ENCODE measurements around the gene CUBN.

DNA sequence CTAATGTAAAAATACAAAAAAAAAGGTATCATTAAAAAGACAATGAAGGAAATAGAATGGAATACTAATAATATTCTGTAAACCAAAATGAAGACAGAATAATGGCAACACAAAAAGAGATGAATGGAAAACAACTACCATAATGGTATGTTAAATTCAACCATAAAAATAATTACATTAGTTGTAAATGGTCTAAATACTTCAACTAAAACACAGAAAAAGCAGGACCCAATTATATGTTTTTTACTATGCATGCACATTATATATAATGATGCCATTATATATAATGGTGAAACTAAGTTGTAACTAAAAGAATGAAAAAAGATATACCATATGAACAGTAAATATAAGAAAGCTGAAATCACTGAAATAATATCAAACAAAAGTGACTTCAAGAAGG, 76.5 kb downstream of the CUBN start:
- TF ChIP-seq ETV6 (CRISPR knock-in tag; IDR thresholded peaks at IDR 0.05) (no peak), SP1 (CRISPR knock-in tag; conservative IDR thresholded peaks at IDR 0.05) (no peak), ELF4 (CRISPR knock-in tag; IDR thresholded peaks at IDR 0.05; ENCODE audit: low read depth) (no peak), KAT7 (CRISPR knock-in tag; IDR thresholded peaks at IDR 0.05; ENCODE audit: borderline replicate concordance) (no peak), IRF2 (CRISPR knock-in tag; IDR thresholded peaks at IDR 0.05; ENCODE audit: borderline replicate concordance, low read depth) (no peak), TEAD4 (CRISPR knock-in tag; IDR thresholded peaks at IDR 0.05) (no peak), SMAD4 (CRISPR knock-in tag; IDR thresholded peaks at IDR 0.05) (no peak), ESRRA (CRISPR knock-in tag; IDR thresholded peaks at IDR 0.05; ENCODE audit: borderline replicate concordance) (no peak), CREB1 (CRISPR knock-in tag; IDR thresholded peaks at IDR 0.05) (no peak), JUN (CRISPR knock-in tag; IDR thresholded peaks at IDR 0.05) (no peak)
- TF ChIP-seq, protein P1, sequence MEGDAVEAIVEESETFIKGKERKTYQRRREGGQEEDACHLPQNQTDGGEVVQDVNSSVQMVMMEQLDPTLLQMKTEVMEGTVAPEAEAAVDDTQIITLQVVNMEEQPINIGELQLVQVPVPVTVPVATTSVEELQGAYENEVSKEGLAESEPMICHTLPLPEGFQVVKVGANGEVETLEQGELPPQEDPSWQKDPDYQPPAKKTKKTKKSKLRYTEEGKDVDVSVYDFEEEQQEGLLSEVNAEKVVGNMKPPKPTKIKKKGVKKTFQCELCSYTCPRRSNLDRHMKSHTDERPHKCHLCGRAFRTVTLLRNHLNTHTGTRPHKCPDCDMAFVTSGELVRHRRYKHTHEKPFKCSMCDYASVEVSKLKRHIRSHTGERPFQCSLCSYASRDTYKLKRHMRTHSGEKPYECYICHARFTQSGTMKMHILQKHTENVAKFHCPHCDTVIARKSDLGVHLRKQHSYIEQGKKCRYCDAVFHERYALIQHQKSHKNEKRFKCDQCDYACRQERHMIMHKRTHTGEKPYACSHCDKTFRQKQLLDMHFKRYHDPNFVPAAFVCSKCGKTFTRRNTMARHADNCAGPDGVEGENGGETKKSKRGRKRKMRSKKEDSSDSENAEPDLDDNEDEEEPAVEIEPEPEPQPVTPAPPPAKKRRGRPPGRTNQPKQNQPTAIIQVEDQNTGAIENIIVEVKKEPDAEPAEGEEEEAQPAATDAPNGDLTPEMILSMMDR (IDR thresholded peaks at IDR 0.05): no peak
- TF ChIP-seq, protein P2, sequence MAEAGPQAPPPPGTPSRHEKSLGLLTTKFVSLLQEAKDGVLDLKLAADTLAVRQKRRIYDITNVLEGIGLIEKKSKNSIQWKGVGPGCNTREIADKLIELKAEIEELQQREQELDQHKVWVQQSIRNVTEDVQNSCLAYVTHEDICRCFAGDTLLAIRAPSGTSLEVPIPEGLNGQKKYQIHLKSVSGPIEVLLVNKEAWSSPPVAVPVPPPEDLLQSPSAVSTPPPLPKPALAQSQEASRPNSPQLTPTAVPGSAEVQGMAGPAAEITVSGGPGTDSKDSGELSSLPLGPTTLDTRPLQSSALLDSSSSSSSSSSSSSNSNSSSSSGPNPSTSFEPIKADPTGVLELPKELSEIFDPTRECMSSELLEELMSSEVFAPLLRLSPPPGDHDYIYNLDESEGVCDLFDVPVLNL (CRISPR knock-in tag; IDR thresholded peaks at IDR 0.05; ENCODE audit: borderline replicate concordance, low read depth): no peak
- TF ChIP-seq, protein P3, sequence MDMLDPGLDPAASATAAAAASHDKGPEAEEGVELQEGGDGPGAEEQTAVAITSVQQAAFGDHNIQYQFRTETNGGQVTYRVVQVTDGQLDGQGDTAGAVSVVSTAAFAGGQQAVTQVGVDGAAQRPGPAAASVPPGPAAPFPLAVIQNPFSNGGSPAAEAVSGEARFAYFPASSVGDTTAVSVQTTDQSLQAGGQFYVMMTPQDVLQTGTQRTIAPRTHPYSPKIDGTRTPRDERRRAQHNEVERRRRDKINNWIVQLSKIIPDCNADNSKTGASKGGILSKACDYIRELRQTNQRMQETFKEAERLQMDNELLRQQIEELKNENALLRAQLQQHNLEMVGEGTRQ (CRISPR knock-in tag; IDR thresholded peaks at IDR 0.05): no peak

Measured in WTC11 (cell line).